KMS-11 (cell line): ENCODE results near the gene ZNF554.

Source experiments
- H2AFZ ChIP-seq: fragments of 200-600 bp; sonication (generic); 2 replicates; pipeline ENCODE4 v1.6.1; 2016; ENCODE audit warnings: antibody characterized with exemption, mixed run types, low read depth
- H3K27ac ChIP-seq: fragments of 200-600 bp; sonication (generic); 2 replicates; pipeline ENCODE4 v1.6.1; 2016; ENCODE audit warnings: mild to moderate bottlenecking, mixed run types
- H3K27me3 ChIP-seq: fragments of 200-600 bp; sonication (generic); 2 replicates; pipeline ENCODE4 v1.6.1; 2017; ENCODE audit warnings: mild to moderate bottlenecking, low read depth, mixed run types, moderate library complexity; ENCODE audit not compliant: insufficient read depth
- H3K36me3 ChIP-seq: fragments of 200-600 bp; sonication (generic); 2 replicates; pipeline ENCODE4 v1.6.1; 2017; ENCODE audit warnings: mild to moderate bottlenecking, mixed run types; ENCODE audit not compliant: insufficient read depth
- H3K4me1 ChIP-seq: fragments of 200-600 bp; sonication (generic); 2 replicates; pipeline ENCODE4 v1.6.1; 2016; ENCODE audit warnings: mild to moderate bottlenecking, low read depth, mixed run types; ENCODE audit not compliant: poor library complexity, severe bottlenecking
- H3K4me2 ChIP-seq: fragments of 200-600 bp; sonication (generic); 2 replicates; pipeline ENCODE4 v1.7.0; 2016; ENCODE audit warnings: mild to moderate bottlenecking, mixed run types
- H3K4me3 ChIP-seq: fragments of 200-600 bp; sonication (generic); IDR thresholded peaks from 2 replicates; pipeline ENCODE4 v1.6.1; 2017; ENCODE audit warnings: low read depth, low read length, mixed read lengths; ENCODE audit not compliant: insufficient read depth
- H3K79me2 ChIP-seq: fragments of 200-600 bp; sonication (generic); 2 replicates; pipeline ENCODE4 v1.6.1; 2016; ENCODE audit warnings: low read depth, mixed run types; ENCODE audit not compliant: insufficient read depth
- H3K9ac ChIP-seq: fragments of 200-600 bp; sonication (generic); 2 replicates; pipeline ENCODE4 v1.6.1; 2016; ENCODE audit warnings: mild to moderate bottlenecking, mixed run types
- H4K20me1 ChIP-seq: fragments of 200-600 bp; sonication (generic); 2 replicates; pipeline ENCODE4 v1.6.1; 2016; ENCODE audit warnings: mild to moderate bottlenecking, mixed run types; ENCODE audit not compliant: insufficient read depth
- TF ChIP-seq, protein P1 (sequence below): fragments of 200-600 bp; sonication (generic); conservative IDR thresholded peaks from 2 replicates; pipeline ENCODE4 v1.6.1; 2017; ENCODE audit warnings: low read depth, mild to moderate bottlenecking, antibody characterized with exemption, low read length, moderate library complexity, mixed read lengths

ZNF554 gene

DNA sequence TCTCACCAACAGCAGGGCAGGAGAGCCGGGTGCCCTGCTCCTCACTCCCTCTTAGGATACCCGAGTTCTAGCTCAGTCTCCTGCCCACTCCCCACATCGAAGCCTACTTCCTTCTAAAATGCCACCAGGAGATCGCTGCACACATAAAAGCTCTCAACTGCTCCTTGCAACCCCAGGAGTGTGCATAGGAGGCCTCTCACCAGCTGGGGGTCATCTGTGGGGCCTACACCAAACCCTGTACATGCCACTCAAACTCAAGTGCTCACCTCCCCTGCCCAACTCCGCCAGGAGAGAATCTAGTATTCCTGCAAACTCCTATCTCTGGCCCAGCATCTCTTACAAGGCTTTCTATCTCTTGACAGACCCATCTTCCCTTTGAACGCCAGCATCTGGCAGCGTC lies 39.4 kb upstream of the ZNF554 start:
- Histone ChIP-seq H4K20me1 (peaks cover 4% of the 10 kb centered on the region; the same call in 1 of the 2 replicates), H3K4me1 (peaks cover 24% of the 10 kb centered on the region), H3K79me2 (peaks cover 78% of the 10 kb centered on the region), H3K27ac (no peak overlapping the region), H3K4me3 (no peak overlapping the region), H2AFZ (no peak overlapping the region), H3K36me3 (no peaks in the 10 kb centered on the region), H3K27me3 (no peaks in the 10 kb centered on the region), H3K4me2 (no peak overlapping the region), H3K9ac (no peak overlapping the region)
- TF ChIP-seq, protein P1, sequence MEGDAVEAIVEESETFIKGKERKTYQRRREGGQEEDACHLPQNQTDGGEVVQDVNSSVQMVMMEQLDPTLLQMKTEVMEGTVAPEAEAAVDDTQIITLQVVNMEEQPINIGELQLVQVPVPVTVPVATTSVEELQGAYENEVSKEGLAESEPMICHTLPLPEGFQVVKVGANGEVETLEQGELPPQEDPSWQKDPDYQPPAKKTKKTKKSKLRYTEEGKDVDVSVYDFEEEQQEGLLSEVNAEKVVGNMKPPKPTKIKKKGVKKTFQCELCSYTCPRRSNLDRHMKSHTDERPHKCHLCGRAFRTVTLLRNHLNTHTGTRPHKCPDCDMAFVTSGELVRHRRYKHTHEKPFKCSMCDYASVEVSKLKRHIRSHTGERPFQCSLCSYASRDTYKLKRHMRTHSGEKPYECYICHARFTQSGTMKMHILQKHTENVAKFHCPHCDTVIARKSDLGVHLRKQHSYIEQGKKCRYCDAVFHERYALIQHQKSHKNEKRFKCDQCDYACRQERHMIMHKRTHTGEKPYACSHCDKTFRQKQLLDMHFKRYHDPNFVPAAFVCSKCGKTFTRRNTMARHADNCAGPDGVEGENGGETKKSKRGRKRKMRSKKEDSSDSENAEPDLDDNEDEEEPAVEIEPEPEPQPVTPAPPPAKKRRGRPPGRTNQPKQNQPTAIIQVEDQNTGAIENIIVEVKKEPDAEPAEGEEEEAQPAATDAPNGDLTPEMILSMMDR: no peak

DNA sequence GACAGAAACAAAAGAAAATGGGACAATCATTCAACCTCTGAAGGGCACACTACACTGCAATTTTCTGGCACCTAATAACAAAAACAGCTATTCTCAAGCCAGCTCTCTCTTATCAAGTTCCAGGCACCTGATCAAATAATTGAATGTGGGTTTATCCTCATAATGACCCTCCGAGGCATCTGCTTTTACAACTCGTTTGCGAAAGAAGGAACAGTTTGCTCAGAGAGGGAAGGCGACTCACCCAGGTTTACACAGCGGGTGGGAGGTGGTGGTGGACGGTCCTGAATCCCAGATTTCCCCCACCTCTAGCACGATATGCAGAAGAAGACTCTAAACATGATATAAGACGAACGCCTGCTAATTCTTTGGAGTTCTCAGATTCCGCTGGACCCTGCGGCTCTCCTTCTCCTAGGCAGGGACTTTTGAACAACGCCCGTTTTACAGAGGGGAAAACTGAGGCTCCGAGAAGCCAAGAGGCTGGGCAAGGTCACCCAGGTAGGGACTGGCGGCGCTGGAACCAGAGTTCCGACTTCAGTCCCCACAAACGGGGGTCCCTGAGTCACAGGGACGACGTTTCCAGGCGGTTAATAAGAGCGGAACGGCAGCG lies 37.2 kb upstream of the ZNF554 start:
- Histone ChIP-seq H3K4me3 (peak overlapping the region; percentile 53), H3K4me1 (peaks cover 28% of the 10 kb centered on the region), H3K79me2 (peaks cover 77% of the 10 kb centered on the region), H3K4me2 (peak overlapping the region; percentile 54), H2AFZ (peak overlapping the region; percentile 62), H3K36me3 (no peaks in the 10 kb centered on the region), H4K20me1 (peaks cover 4% of the 10 kb centered on the region; the same call in 1 of the 2 replicates), H3K9ac (peak overlapping the region; percentile 91), H3K27ac (peak overlapping the region; percentile 59), H3K27me3 (no peaks in the 10 kb centered on the region)
- TF ChIP-seq, protein P1: no peak

DNA sequence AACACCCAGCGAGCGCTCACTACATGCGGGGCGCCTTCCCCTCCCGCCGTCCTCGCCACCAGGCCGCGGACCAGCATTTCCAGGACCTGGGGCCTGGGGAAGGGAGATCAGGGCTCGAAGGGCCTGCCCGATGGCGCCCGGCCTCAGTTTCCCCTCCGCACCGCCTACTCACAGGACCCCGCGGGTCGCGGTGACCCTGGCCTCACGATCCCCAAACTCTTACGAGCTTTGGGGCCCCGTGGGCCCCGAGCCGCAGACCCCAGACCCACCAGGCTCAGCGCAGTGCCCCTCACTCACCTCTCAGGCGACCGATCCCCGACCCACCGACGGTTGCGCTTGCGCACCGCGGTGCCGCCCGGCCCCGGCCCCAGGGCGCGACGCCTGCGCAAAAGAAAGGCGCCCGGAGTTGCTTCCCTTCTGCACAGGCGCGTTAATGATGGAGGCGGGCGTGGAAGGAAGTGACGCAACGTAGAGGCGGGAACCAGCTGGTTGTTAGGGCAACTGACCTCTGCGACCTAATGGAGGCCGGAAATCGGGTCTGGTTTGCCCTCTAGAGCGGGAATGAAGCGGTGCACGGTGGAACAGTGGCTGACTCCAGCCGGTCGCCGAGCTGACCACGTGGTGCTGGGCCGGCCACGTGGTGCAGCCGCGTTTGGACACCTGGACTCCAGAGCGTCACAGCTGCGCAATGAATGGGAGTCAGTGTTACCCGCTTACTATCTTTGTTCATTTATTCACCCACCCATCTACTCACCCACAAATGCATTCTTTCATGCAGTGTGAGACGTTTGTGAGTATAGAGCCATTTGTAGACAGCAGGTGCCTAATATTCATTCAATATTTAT lies 36.5 kb upstream of the ZNF554 start, which contains the start of gene SGTA:
SGTA (minus strand) TSS at position 338 of the 845 bp plus-strand sequence. CDS start 14,205 bp downstream, outside the sequence.
- Histone ChIP-seq H3K9ac (peak within 1 kb of the TSS; percentile 91), H3K4me1 (peaks cover 28% of the 10 kb centered on the region), H3K4me3 (peak within 1 kb of the TSS; percentile 53), H3K4me2 (peak within 1 kb of the TSS; percentile 54), H3K79me2 (peaks cover 76% of the 10 kb centered on the region), H4K20me1 (peaks cover 4% of the 10 kb centered on the region; the same call in 1 of the 2 replicates), H3K27ac (peak within 1 kb of the TSS; percentile 59), H2AFZ (peak within 1 kb of the TSS; percentile 62), H3K36me3 (no peaks in the 10 kb centered on the region), H3K27me3 (no peaks in the 10 kb centered on the region)
- TF ChIP-seq, protein P1: no peak; the same call in 1 of the 2 replicates

DNA sequence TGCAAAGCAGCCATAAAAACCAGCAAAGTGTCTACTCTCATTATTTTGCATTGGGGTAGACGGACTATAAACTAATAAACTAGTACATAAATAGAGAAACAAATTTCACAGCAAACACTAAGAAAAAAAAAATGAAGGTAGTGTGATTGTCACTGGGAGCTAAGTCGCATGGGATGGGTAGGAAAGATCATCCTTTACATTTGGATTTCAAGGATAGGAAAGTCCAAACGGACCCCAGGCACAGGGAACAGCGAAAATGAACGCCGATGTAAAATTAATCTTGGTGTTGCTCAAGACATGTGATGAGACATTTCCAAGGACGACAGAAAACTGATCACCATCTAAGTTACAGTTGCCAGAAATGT lies 35.9 kb upstream of the ZNF554 start:
- H3K4me2 ChIP-seq: peak overlapping the region; percentile 26
- no peak overlapping the region for H3K4me3 ChIP-seq
- H3K79me2 ChIP-seq: peaks cover 74% of the 10 kb centered on the region
- peaks cover 28% of the 10 kb centered on the region for H3K4me1 ChIP-seq
- peak overlapping the region; percentile 12; the same call in 1 of the 2 replicates for H3K9ac ChIP-seq
- H4K20me1 ChIP-seq: peaks cover 4% of the 10 kb centered on the region; the same call in 1 of the 2 replicates
- H3K27me3 ChIP-seq: no peaks in the 10 kb centered on the region
- TF ChIP-seq, protein P1: no peak
- peak overlapping the region; percentile 59 for H3K27ac ChIP-seq
- H3K36me3 ChIP-seq: no peaks in the 10 kb centered on the region
- peak overlapping the region; percentile 41 for H2AFZ ChIP-seq
